Measurements from ENCODE around the gene MECP2. TPM values are rescaled to one million over a fixed set of nuclear protein-coding genes. Genes with fewer than 3 reads are reported as not detected.
"Not testable (repeated sequence)": the region's sequence is repeated elsewhere in the genome, so short reads cannot be mapped to it uniquely, and the experiment has no call there.

Gene MECP2
- total RNA-seq, 1 experiment from 2014 or later: 69.9 TPM

DNA sequence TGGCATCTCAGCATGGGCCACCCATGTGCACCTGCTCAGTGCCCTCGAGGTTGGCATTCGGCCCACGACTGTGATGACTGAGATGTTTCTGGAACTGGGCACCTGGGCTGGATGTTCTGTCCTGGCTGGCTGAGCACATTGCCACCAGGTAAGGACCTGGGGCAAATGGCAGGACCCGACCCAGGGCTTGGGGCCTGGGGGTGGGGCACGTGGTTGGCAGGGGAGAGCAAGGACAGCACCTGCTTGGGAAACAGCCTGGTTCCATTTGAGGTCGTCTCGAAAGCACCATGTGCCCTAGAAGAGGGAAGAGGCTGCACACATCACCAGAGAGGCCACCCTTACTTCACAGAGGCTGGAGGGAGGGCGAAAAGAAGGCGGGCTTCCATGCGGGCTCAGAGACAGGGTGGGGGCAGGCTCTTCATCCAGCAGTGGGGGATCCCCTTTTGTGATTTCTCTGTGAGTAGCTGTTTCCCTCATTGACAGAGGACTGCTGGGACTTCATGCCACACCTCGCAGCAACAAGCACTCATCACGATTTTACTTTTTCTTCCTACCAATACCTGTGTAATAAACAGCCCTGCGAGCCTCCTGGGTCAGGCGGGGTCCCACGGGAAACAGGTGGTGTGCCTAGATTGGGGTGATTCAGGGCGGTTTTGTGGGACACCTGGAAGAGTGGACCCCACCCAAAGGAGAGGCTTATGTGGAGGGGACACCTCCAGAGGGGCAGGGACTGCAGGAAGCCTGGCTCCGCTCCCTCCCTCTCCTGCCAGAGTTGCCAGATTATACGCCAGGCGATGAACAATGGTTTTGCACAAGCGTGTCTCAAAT is 113.0 kb downstream of the MECP2 start:
- Mint-ChIP-seq H3K27ac (ENCODE audit: unreplicated experiment) (no peak overlapping the region), H3K36me3 (ENCODE audit: insufficient read depth, unreplicated experiment) (peaks cover 5% of the 10 kb centered on the region)

GRCh38 chrX:153983321-153983801 is 114.2 kb downstream of the MECP2 start:
- Mint-ChIP-seq H3K9me3 (ENCODE audit: low read depth, unreplicated experiment) (no peaks in the 10 kb centered on the region), H3K4me3 (ENCODE audit: low read depth, unreplicated experiment) (no peak overlapping the region), H3K27me3 (ENCODE audit: unreplicated experiment) (no peaks in the 10 kb centered on the region), H3K4me1 (ENCODE audit: low read depth, unreplicated experiment) (no peaks in the 10 kb centered on the region), H3K27ac (ENCODE audit: unreplicated experiment) (no peak overlapping the region), H3K36me3 (ENCODE audit: insufficient read depth, unreplicated experiment) (peaks cover 5% of the 10 kb centered on the region)
- DNase-seq: no peak
- TF ChIP-seq CTCF (IDR thresholded peaks at IDR 0.05; ENCODE audit: unreplicated experiment): no peak
- intact Hi-C loops (cut with micrococcal nuclease; ENCODE audit: unreplicated experiment): no loop called here
- CTCF ChIA-PET: no interaction called here
- BruUV-seq (replicated peaks): no TSS peak

More for the DNA sequence above, 113.0 kb downstream of the MECP2 start:
- CTCF ChIA-PET: no interaction called here
- no TSS peak for BruUV-seq (replicated peaks)
- no peak for TF ChIP-seq CTCF (IDR thresholded peaks at IDR 0.05; ENCODE audit: unreplicated experiment)
- no peak for DNase-seq
- intact Hi-C loops (cut with micrococcal nuclease; ENCODE audit: unreplicated experiment): no loop called here
- Mint-ChIP-seq H3K4me1 (ENCODE audit: low read depth, unreplicated experiment) (no peaks in the 10 kb centered on the region), H3K4me3 (ENCODE audit: low read depth, unreplicated experiment) (no peak overlapping the region), H3K9me3 (ENCODE audit: low read depth, unreplicated experiment) (no peaks in the 10 kb centered on the region), H3K27me3 (ENCODE audit: unreplicated experiment) (no peaks in the 10 kb centered on the region)

DNA sequence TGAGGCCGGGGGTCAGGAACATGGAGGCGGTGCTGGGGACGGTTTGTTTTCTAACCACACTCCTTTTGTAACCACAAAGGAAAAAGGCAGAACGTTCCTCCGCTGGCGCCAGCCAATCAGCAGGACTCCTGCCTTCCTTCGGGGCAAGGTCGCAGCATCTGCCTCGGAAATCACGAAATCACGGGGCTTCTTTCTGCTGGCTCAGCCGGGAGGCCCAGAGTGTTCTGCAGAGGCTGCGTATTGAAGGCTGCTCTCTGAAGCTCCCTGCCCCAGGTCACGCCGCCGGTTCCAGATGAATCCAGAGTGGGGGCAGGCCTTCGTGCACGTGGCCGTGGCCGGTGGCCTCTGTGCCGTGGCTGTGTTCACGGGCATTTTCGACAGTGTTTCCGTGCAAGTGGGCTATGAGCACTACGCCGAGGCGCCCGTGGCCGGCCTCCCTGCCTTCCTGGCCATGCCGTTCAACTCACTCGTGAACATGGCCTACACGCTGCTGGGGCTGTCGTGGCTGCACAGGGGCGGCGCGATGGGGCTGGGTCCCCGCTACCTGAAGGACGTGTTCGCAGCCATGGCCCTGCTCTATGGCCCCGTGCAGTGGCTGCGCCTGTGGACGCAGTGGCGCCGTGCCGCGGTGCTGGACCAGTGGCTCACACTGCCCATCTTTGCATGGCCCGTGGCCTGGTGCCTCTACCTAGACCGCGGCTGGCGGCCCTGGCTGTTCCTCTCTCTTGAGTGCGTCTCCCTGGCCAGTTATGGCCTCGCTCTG is 115.6 kb downstream of the MECP2 start:
- Mint-ChIP-seq H3K36me3 (ENCODE audit: insufficient read depth, unreplicated experiment) (peaks cover 5% of the 10 kb centered on the region), H3K27ac (ENCODE audit: unreplicated experiment) (no peak overlapping the region), H3K27me3 (ENCODE audit: unreplicated experiment) (no peaks in the 10 kb centered on the region), H3K4me1 (ENCODE audit: low read depth, unreplicated experiment) (no peaks in the 10 kb centered on the region), H3K4me3 (ENCODE audit: low read depth, unreplicated experiment) (no peak overlapping the region), H3K9me3 (ENCODE audit: low read depth, unreplicated experiment) (no peaks in the 10 kb centered on the region)
- BruUV-seq (replicated peaks): no TSS peak
- no peak for DNase-seq
- no peak for TF ChIP-seq CTCF (IDR thresholded peaks at IDR 0.05; ENCODE audit: unreplicated experiment)
- CTCF ChIA-PET: no interaction called here
- intact Hi-C loops (cut with micrococcal nuclease; ENCODE audit: unreplicated experiment): no loop called here

DNA sequence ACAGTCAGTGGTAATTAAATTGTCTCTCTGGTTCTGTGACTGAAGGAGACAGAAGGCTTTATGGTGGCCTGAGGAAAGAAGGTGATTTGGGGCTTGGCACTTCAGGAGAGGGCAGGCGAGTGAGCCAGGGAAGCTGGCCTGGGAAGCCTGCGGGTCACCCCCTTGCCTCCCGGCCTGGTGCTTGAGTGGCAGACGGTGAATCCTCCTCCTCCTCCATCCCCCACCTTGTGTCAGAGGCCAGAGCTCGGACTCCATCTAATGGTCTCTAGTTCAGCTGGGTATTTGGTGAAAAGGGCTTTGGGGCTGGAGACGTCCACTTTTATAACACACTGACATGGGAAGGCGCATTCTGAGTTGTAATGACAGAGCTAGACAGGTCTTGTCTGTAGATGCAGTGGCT is 116.3 kb downstream of the MECP2 start:
- intact Hi-C loops (cut with micrococcal nuclease; ENCODE audit: unreplicated experiment): no loop called here
- no peak for DNase-seq
- no peaks in the 10 kb centered on the region for H3K9me3 Mint-ChIP-seq (ENCODE audit: low read depth, unreplicated experiment)
- H3K27me3 Mint-ChIP-seq (ENCODE audit: unreplicated experiment): no peaks in the 10 kb centered on the region
- H3K4me3 Mint-ChIP-seq (ENCODE audit: low read depth, unreplicated experiment): no peak overlapping the region
- CTCF ChIA-PET: interaction anchor here (0.6 kb wide), 1 partner anchor 11 kb away, joined by 3 read pairs; no protein-coding TSS in a partner anchor
- H3K36me3 Mint-ChIP-seq (ENCODE audit: insufficient read depth, unreplicated experiment): peaks cover 5% of the 10 kb centered on the region
- no peak for TF ChIP-seq CTCF (IDR thresholded peaks at IDR 0.05; ENCODE audit: unreplicated experiment)
- no peaks in the 10 kb centered on the region for H3K4me1 Mint-ChIP-seq (ENCODE audit: low read depth, unreplicated experiment)
- no peak overlapping the region for H3K27ac Mint-ChIP-seq (ENCODE audit: unreplicated experiment)
- no TSS peak for BruUV-seq (replicated peaks)

DNA sequence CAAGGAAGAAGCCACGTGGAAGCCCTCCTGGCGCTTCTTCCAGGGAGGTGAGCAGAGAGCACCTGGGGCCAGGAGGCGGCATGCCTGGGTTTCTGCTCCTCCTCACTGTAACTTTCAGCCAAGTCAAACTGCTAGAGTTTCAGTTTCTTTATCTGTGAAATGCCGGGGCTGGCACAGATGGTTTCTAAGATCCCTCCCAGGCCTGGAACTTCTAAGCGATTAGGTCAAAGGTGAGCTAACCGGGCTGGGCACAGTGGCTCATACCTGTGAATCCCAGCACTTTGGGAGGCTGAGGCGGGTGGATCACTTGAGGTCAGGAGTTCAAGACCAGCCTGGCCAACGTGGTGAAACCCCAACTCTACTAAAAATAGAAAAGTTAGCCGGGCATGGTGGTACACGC is 117.1 kb downstream of the MECP2 start:
- CTCF ChIA-PET: interaction anchor here (0.8 kb wide), 1 partner anchor 496 kb away, joined by 3 read pairs; no protein-coding TSS in a partner anchor
- not testable (repeated sequence) for H3K27ac Mint-ChIP-seq (ENCODE audit: unreplicated experiment); H3K27me3 Mint-ChIP-seq (ENCODE audit: unreplicated experiment)

More for the DNA sequence above, 117.1 kb downstream of the MECP2 start:
- H3K4me3 Mint-ChIP-seq (ENCODE audit: low read depth, unreplicated experiment); H3K4me1 Mint-ChIP-seq (ENCODE audit: low read depth, unreplicated experiment); H3K9me3 Mint-ChIP-seq (ENCODE audit: low read depth, unreplicated experiment); H3K36me3 Mint-ChIP-seq (ENCODE audit: insufficient read depth, unreplicated experiment); intact Hi-C loops (cut with micrococcal nuclease; ENCODE audit: unreplicated experiment); DNase-seq; BruUV-seq (replicated peaks): not testable (repeated sequence)

All from Calu3 (cell line).